NCI-H446 (cell line): ENCODE measurements around the gene AGAP3.

Experiments
- DNase-seq, 2 experiments: peaks; one replicate each; lab custom pipeline; 2025; lab: John Stamatoyannopoulos, UW

AGAP3 gene

DNA sequence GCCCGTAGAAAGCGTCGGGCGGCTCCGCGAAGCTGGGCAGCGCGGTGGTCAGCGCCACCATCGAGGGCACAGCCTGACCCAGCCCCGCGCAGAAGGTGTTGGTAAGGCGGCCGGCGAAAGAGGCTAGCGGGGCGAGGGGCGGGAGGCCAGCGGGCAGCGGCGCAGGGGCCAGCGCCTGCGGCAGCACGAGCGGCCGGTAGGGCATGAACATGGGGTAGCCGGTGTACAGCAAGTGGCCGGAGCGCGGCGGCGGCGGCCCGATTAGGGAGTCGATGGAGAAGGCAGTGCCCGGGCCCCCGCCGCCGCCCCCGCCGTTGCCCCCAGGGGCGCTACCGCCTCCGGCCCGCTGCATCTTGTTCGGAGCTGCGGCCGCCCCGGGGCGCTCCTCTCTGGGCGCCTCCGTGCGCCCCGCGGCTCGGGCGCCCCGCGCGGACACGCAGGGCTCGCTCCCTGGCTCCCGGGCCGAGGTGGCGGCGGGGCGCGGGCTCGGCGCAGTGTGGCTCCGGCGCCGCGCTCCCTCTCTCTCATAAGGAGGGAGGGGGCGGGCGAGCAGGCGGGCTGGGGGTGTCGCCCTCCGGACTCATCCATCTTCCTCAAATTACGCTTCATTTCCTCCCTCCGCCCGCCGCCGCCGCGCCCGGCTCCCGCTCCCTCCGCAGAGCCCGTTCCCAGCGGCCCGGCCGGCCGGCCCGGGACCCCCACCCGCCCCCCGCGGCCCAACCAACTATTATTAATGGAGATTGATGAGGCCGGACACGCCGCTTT lies 81.1 kb downstream of the AGAP3 start, which contains the start of gene GBX1:
TSS of gene GBX1 (minus strand) at position 498 of the 765 bp plus-strand sequence. CDS start at position 352, 146 bp downstream.
- DNase-seq, result peak in 1 of 2 experiments; percentile 25

DNA sequence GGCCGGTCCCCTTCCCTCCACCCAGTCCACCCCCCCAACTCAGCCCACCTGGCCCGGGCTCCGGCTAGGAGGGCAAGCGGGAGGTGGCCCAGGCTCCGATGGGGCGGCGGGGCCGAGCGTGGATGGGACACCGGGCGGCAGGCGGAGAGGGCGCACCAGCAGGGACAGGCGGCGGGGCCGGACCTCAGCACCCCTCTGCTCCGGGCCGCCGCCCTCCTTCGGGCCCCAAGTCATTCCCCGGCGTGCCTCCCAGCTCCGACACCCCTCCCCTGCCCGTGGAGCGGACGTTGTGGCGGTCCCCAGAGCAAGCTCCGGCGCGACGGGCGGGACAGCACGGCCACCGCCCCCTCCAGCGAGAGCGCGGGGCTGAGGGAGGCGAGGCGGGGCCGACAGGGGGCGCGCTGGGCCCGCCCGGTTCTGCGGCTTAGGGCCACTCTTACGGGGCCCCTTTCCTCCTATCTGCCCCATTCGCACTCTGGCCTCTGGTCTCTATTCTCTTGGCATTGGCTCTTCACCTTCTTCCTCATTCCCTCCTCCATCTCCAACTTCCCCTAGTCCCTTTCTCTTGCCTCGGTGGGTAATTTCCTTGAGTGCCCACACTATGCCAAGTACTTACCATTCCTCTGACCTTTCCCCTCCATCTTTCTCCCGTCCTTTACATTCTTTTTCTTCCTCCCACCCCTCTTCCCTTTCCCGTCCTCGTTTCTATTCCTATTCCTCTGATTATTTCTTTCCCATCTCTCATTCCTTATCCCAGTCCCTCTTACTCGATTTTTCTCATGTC lies 81.9 kb downstream of the AGAP3 start:
- DNase-seq, result peak in 1 of 2 experiments; percentile 24

DNA sequence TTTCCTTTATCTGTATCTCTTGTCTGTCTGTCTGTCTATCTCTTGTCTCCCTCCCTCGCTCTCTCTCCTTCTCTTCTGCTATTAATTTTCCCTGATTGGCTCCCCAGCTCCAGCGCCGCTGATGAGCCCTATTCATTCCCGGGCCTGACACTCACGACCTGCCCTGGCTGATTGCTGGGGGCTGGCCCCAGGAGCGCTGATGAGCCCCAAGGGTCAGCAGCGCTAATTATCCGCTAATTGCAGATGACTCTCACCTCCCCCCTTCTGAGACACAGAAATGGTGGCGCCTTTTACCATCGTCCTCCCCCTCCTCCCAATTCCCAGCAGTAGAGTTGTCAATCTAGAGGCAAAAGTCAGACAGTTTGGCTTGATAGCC lies 82.5 kb downstream of the AGAP3 start:
- no peak for DNase-seq

DNA sequence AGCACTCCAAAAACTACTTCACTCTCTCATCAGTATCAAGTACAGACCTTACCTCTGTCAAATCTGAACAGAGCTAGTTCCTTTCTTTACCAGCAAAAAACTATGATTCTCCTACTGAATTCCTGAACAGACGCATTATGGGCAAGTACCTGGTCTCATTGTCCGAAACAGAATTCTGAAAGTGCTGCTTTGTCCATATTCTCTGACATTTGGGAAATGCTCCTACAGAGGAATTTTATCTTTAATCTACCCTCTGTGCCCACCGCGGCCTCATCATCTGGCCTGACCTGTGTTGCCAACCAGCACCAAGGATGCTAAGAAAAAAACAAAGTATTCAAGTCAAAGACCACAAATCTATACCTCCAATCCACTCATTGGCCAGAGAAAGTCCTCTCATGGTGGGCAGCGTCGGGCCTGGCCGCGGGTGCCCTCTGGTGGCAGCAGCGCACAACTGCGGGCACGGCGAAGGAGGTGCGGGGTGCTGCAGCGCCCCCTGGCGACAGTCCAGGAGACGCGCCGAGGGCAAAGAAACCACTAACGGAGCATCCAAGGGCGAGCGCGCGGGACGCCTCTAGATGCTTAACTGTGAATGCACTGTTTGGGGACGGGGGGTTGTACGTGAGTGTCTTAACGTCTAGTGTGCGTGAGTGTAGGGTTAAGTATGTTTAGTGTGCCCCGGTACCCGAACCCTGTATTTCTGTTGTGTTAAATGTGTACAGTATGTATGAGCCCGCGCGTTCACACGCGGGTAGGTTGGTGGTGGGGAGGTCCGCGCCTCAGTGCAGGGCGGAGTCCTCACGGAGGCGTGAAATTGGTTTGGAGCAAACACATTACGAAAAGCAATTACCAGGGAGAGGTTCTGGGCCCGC lies 86.2 kb downstream of the AGAP3 start:
- peak; percentile 32 to 82 for DNase-seq

DNA sequence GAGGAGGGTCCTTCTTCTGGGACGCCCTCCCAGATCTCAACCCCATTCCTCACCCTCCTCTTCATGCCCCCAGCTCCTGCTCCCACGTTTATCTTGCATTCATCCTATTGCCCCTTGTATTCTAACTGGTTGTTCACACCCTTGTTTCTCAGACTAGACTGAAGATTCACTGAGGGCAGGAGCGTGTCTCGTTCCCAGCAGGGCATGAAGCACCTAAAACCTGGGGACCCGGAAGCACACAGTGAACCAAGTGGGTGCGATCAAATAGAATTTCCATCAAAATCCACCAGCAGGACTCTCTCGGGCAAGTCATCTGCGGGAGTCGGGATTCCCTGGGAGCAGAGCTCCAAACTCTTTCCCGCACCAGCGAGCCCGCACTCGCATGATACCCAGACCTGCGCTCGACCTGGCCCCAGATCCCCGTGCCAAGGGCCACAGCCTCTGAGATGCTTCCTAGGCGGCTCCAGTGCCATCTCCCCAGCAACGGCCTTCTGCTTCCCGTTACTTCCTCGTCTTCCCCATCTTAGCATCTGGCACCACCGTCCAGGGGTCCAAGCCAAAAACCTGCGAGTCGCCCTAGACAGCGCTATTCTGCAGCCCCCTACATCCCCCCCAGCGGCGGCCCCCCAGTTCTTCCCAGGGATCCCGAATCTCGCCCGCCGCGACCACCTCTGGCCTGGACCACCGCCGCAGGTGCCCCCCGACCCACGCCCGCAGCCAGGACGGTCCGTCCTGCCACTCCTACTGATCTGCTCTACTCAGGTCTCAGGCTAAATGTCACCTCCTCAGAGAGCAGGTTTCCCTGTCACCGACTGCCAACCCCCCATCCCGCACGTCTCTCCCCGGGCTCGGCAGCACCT lies 87.3 kb downstream of the AGAP3 start:
- no peak for DNase-seq

DNA sequence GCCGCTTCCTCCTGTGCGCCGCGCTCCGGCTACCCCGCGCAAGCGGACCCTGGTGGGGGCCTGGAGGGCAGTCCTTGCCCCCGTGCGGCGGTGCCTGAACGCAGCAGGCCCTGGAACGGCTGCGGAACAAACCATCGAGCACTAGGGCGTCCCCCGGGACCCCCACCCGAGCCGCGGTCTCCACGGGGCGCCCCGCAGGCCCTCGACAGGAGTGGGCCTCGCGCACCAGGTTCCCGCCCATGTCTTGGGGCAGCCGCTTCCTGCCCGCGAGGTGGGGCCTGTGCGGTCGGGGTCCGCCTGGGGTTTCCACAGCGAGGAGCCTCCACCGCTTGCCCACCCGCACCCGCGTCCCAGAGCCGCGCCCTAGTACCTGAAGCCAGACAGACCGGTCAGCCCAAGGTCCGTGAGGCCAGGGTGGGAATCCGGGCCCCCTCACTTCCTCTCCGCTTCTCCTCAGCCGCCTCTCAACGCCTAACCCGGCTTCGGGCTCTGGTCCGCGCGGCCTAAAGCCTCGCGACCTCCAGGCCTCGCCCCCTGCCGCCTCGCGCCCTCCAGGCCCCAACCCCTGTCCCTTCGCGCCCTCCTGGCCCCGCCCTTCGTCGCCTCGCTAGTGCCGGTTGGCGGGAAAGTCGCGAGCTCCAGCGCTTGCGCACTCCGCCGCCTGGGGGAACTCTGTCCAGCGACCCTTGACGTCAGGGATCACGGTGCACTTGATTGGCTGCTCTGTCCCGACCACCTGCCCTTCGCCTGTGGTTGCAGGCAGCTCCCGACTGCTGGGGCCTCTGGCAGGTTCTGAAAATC lies 88.2 kb downstream of the AGAP3 start:
- no peak for DNase-seq

DNA sequence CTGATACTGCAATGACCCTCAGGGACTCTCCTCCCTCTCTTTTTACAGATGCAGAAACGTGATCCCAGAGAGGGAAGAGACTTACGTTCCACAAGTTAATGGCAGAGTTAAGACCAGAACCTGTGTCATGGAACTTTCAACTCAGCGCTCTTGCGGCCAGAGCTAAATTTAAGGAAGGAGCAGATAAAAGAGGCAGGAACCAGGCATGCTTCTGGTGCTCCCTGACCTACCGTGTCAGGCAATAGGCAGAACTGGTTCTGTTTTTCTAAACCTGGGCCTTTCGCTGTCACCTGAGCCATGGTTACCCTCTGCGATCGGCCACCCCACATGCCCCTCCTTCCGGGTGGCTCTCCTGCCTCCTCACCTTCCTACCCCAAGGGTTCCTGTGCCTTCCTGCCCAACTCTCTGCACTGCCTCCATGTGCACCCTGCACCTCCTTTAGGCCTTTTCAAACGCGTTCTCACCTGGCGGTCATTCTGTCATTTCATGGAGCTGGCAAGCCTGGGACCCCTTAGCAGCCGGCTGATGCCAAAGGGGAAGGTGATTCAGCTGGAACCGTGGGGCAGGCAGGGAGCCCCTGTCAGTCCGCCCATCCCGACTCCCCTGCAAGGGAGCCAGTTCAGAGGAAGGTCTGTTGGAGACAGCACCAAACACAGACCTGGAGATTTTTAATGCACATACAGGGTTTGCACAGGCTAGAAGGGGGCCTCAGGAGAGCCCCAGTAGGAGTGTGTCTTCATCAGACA lies 88.9 kb downstream of the AGAP3 start:
- DNase-seq, result no peak

DNA sequence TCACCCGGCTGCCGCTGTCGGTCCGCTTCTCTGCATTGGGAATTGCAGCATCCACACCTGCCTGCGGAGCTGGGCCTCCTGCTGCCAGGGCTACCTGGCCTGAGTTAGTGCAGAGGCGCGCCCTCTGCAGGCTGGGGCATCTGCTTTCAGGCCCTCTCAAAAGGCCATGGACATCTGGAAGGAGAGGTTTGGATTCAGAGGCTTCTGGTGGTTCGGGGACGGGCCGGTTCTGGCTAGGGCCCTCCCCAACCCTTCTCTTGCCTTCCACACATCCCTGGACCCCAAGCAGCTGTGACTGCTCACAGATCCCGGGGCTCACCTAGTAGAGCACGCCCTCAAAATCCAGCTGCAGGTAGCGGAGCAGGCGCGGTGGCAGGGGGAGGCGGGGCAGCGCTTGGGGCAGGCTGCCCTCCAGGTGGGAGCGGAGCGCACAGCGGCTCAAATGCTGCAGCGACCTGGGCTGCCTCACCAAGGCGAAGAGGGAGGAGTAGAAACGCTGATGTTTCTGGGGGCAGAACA lies 89.6 kb downstream of the AGAP3 start:
- DNase-seq, result no peak

DNA sequence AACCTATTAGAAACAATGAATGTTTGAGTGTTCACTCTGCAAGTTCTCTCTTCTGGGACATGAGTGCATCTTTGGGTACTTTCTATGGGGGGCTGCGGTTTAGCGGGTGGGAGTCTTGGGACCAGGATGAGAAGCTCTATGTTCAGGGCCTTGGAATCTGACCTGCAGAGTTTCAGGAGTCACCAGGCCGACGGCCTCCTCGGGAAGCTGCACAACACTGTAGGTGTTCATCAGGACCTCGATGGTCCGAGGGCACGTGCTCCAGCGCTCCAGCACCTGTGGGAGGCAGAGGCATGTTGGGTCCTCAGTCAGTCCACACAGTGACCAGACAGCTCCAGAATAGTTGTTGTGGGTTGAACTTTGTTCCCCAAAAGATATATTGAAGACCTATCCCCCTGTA lies 90.1 kb downstream of the AGAP3 start:
- DNase-seq, result no peak

DNA sequence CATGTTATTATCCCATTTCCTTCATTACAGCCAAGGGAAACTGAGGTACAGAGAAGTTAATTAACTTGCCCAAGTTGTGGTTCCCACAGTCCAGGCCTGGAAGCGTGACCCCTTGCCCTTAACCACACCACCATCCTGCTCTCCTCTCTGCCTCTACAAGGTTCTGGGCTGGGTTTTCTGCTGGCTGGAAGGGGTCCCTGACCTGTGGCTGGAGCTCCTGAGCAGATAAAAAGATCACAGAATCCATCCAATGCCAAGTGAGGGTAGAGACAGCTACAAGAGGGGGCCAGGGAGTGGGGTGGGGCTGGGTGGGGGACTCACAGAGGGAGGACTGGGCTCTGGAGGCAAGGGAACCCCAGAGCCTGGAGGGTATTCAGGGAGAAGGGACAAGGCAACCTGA lies 91.0 kb downstream of the AGAP3 start:
- no peak for DNase-seq

DNA sequence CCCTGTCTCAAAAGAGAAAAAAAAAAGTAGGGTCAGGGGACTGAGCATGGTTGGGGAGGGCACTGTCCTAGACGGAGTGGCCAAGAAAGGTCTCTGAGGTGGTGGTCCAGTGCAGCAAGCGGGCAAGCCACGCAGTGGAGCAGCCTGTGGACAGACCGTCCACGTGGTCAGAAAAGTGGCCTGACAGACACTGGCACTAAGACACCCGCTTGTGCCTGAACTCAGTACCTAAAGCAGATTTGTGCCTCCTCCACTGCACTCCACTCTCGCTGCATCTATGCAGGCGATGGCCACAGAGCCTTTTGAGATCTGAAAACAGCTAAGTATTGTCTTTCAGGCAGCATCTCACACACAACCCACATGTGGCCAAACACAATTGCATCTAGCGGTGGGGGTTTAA lies 92.0 kb downstream of the AGAP3 start:
- DNase-seq, result no peak

DNA sequence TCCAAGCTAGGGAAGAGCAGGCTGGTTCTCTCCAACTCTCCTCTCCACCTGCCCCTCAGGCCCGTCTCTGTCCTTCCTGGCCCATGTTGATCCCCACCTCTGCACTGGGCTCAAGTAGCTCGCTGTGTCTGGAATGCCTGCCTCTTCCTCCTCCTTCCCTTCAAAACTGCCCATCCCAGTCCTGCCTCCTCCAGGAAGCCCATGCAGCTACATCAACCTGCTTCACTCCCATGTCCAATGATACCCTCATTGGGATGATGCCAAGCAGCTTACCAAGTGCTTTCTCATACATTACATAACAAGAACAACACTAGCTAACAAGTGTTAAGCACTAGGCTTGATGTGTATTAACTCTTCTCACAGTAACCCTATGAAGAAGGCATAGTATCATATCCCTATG lies 92.6 kb downstream of the AGAP3 start:
- DNase-seq, result no peak

DNA sequence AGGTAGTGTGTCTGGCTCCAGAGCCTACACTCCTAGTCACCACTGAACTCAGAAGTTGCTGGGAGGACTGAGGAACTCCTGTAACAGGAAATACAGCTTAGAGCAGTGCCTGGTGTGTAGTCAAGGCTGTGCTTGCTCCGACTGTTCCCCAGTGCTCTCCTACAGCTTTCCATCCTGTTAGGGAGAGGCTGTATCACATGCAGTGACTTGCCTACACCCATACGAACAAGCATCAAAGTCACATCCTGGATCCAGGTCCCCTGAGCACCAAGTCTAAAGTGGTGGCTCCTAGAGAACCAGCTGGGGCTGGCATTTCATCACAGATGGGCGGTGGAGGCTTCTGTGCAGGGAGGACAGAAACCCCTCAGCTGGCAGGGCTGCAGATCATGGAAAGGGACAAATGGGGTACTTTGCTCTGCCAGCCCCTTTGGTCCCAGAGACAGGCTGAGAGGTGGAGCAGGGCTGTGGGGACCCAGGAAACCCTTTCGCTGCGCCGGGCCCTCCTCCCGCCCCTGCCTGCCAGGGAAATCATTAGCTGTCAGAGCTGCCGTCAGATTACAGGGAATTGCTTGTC lies 93.1 kb downstream of the AGAP3 start:
- no peak for DNase-seq

DNA sequence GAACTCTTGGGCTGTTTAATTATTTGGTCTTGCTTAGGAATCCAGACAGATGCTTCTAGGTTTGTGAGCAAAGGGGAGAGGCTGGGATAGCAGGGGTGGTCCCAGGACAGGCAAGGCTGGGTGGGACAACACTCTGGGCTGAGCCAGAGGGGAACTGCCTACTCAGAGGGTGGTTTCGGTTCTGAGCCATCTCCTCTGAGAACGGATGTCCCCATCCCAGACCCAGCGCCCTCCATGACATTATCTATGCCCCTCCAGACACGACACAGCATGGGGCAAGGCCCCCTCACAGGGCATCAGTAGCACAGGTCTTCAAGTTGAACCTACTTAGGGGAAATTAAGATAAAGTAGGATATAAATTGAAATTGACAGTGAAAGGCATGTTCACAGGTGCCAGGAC lies 93.7 kb downstream of the AGAP3 start:
- no peak for DNase-seq

DNA sequence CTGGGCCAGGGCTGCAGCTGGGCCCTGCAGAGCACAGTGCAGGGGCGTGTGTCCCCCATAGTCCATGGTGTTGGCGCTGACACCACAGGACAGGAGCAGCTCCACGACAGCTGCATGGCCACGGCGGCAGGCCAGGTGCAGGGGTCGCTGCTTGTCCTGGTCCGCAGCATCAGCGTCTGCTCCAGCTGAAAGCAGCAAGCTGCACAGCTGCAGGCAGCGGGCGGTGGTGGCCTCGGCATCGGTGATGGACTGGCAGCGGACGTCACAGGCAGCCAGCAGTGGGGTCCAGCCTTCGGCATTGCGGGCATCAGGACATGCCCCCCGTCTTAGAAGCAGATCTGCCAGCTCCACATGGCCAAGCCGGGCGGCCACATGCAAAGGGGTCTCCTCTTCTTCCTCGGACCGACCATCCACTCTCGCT lies 94.7 kb downstream of the AGAP3 start:
- no peak for DNase-seq

DNA sequence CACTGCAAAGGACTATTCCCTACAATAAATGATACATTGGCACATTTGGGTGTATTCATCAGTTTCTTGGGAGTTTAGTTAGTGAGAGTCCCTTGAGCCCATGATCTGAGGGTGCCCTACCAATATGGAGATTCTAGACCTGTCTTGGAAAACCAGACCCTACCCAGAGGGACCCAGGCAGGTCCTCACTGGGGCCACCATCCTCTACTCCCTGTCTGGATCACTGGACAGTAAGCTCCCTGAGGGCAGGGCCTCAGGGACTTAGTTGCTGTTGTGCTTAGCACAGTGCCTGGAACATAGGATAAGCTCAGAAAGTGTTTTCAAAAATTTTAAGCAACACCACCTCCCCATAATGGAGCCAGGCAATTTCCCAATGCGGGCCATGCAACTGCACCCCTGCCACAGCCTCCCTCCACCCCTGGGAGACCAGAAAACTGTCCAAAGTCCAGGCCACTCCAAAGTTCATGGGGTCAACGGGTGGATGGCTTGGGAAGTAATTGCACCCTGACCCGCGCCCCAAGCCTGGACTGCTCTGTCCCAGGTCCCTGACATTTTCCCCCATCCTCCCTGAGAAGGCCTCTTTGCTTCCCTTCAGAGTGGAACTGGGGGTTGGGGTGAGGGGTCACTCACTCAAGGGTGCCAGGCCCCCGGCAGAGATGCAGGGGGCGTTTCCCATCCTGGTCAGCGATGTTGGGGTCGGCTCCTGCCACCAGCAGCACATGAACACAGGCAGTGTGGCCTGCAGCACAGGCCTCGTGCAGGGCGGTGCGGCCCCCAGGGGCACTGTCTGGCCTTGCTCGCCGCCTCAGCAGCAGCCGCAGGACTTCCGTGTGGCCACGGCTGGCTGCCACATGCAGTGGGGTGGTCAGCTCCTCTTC lies 99.7 kb downstream of the AGAP3 start:
- no peak for DNase-seq

DNA sequence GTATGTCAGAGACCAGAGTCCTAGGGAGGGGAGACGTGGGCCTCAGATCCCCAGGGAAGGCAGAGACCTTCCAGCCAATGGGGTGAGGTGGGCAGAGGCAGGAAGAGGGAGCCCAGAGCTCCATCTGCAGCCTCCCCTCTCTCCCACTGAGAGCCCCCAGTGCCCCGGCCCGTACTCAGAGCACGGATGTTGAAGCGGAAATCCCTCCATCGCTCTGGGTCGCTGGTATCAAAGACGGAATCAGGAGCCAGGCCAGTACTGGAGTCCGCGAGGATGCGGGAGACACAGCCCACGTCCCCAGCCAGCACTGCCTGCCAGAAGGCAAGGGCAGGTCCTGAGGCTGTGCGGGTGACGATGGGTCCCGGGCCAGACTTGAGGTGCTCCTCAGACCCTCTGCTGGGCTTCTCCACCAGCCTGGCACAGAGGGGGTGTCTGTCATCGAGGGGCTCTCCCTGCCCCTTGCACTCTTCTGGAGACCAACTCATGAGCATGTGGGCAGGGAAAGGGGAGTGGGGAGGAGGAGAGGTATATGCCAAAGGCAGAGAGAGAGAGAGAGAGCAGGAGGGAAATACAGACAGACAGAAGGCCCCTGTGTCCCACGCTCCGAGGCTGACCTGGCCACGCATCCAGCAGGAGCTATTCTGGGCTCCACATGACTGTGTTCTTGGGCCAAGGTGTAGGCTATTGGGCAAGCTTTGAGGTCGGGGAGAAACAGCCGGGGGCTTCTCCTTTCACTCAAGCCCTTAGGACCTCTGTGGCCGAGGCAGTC lies 100.5 kb downstream of the AGAP3 start, which contains the start of gene ASB10:
TSS of gene ASB10 (minus strand) at position 611 of the 769 bp plus-strand sequence. CDS start at position 491, 120 bp downstream.
- DNase-seq, result no peak
